DOHH2 (cell line): ENCODE measurements around the gene CACNB4.
"Not testable (repeated sequence)": the region's sequence is repeated elsewhere in the genome, so short reads cannot be mapped to it uniquely, and the experiment has no call there.

Experiments
- H3F3A ChIP-seq: fragments of 200-600 bp; sonication (generic), shearing (Covaris generic); 2 replicates; pipeline ENCODE4 v1.6.0; 2016; ENCODE audit warnings: antibody characterized with exemption, mild to moderate bottlenecking; ENCODE audit not compliant: control insufficient read depth, insufficient read depth
- H3K27ac ChIP-seq: fragments of 200-600 bp; sonication (generic); 2 replicates; pipeline ENCODE4 v1.5.1; 2014; ENCODE audit warnings: low read depth, mild to moderate bottlenecking, low read length, moderate library complexity
- H3K27me3 ChIP-seq: fragments of 200-600 bp; sonication (generic); 2 replicates; pipeline ENCODE4 v1.6.1; 2014; ENCODE audit warnings: mild to moderate bottlenecking, low read length, mixed read lengths; ENCODE audit not compliant: control insufficient read depth
- H3K36me3 ChIP-seq: fragments of 200-600 bp; sonication (generic); 2 replicates; pipeline ENCODE4 v1.6.1; 2014; ENCODE audit warnings: mild to moderate bottlenecking, low read length, moderate library complexity, mixed read lengths; ENCODE audit not compliant: control insufficient read depth
- H3K4me1 ChIP-seq: fragments of 200-600 bp; sonication (generic); 2 replicates; pipeline ENCODE4 v1.6.1; 2014; ENCODE audit warnings: mild to moderate bottlenecking, low read length, mixed read lengths; ENCODE audit not compliant: control insufficient read depth
- H3K4me2 ChIP-seq: fragments of 200-600 bp; sonication (generic); 2 replicates; pipeline ENCODE4 v1.6.0; 2014; ENCODE audit warnings: mild to moderate bottlenecking, low read length, moderate library complexity
- H3K4me3 ChIP-seq: fragments of 200-600 bp; sonication (generic); 2 replicates; pipeline ENCODE4 v1.5.1; 2014; ENCODE audit warnings: mild to moderate bottlenecking, low read length, mixed read lengths
- H3K79me2 ChIP-seq: fragments of 200-600 bp; sonication (generic); 2 replicates; pipeline ENCODE4 v1.6.1; 2014; ENCODE audit warnings: mild to moderate bottlenecking, low read length, mixed read lengths; ENCODE audit not compliant: control insufficient read depth
- H3K9me2 ChIP-seq: fragments of 200-600 bp; sonication (generic); replicated peaks from 2 replicates; pipeline ENCODE4 v1.6.1; 2014; ENCODE audit warnings: mild to moderate bottlenecking, low read length, mixed read lengths; ENCODE audit not compliant: control insufficient read depth
- H3K9me3 ChIP-seq: fragments of 200-600 bp; sonication (generic); 2 replicates; pipeline ENCODE4 v1.6.1; 2014; ENCODE audit warnings: antibody characterized with exemption, low read length, mixed read lengths; ENCODE audit not compliant: control insufficient read depth, insufficient read depth
- H4K20me1 ChIP-seq: fragments of 200-600 bp; sonication (generic); 2 replicates; pipeline ENCODE4 v1.6.0; 2014; ENCODE audit warnings: low read depth, mild to moderate bottlenecking, antibody characterized with exemption, low read length, moderate library complexity; ENCODE audit not compliant: control insufficient read depth, insufficient read depth
- EZH2phosphoT487 ChIP-seq: fragments of 200-600 bp; sonication (generic); IDR thresholded peaks from 2 replicates; pipeline ENCODE4 v1.6.1; 2017; ENCODE audit warnings: borderline replicate concordance, mild to moderate bottlenecking, antibody characterized with exemption, low read length, moderate library complexity, mixed read lengths
- TF ChIP-seq, protein P1 (sequence below): fragments of 200-600 bp; sonication (generic); IDR thresholded peaks from one replicate; pipeline ENCODE4 v1.5.1; 2014; ENCODE audit warnings: antibody characterized with exemption, mild to moderate bottlenecking, low read depth, low read length; ENCODE audit not compliant: poor library complexity, severe bottlenecking

The CACNB4 gene

DNA sequence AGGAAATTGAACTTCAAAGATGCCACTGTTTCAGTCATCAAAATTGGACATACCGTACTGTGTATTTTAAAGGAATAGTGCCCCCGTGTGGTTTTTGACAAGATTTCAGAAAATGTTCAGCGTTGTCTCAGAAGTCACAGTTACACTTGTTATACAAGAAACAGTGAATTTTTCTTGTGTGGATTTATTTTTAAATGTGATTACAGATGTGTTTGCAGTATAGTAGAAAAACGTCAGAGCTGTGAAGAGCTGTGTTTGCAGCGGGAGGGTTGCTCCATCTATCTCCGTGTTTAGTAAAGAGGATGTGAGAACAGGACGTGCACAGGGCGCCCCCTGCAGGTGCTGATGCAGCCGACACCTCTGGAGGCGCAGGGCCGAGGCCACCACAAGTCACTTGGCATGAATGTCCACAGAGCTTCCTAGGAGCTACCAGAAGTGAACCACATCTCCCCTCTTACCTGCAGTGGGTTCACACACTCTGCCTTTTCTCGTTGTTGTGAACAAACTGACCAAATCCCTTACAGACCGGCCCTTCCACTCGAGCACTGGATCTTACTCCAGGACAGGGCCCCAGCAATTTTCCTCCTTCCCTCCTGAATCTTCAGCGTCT is 73.1 kb downstream of the CACNB4 start:
- Histone ChIP-seq H3F3A (no peaks in the 10 kb centered on the region), H3K4me2 (peak overlapping the region; percentile 96), H3K4me3 (peak overlapping the region; percentile 79), H3K27ac (no peak overlapping the region), H3K9me2 (no peaks in the 10 kb centered on the region), H3K79me2 (no peaks in the 10 kb centered on the region), H3K36me3 (no peaks in the 10 kb centered on the region), H3K9me3 (no peaks in the 10 kb centered on the region), H3K27me3 (peaks cover 17% of the 10 kb centered on the region), H3K4me1 (0 out of 2 replicates have a peak, but pooled peaks cover 4% of the 10 kb centered on the region), H4K20me1 (no peaks in the 10 kb centered on the region)
- TF ChIP-seq, protein P1, sequence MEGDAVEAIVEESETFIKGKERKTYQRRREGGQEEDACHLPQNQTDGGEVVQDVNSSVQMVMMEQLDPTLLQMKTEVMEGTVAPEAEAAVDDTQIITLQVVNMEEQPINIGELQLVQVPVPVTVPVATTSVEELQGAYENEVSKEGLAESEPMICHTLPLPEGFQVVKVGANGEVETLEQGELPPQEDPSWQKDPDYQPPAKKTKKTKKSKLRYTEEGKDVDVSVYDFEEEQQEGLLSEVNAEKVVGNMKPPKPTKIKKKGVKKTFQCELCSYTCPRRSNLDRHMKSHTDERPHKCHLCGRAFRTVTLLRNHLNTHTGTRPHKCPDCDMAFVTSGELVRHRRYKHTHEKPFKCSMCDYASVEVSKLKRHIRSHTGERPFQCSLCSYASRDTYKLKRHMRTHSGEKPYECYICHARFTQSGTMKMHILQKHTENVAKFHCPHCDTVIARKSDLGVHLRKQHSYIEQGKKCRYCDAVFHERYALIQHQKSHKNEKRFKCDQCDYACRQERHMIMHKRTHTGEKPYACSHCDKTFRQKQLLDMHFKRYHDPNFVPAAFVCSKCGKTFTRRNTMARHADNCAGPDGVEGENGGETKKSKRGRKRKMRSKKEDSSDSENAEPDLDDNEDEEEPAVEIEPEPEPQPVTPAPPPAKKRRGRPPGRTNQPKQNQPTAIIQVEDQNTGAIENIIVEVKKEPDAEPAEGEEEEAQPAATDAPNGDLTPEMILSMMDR: peak; percentile 100
- TF ChIP-seq EZH2phosphoT487: no peak

DNA sequence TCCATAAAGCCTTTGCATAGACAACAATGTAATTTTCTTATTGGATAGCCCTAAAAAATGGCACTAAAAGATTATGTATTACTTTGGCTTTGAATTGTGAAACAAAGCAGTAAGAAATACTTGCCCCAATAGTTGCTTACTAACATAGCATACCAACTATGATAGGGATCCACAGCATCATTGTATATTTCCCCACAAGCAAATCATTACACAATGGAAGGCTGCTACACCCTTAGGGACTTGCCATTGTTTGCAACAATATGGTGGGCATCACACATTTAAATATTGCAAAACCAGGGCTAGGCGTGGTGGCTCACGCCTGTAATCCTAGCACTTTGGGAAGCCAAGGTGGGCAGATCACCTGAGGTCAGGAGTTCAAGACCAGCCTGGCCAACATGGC is 74.4 kb downstream of the CACNB4 start:
- Histone ChIP-seq H3K4me1 (0 out of 2 replicates have a peak, but pooled peaks cover 4% of the 10 kb centered on the region), H3K27ac (no peak overlapping the region), H3F3A (no peaks in the 10 kb centered on the region), H3K27me3 (peaks cover 15% of the 10 kb centered on the region), H3K36me3 (no peaks in the 10 kb centered on the region), H3K4me3 (no peak overlapping the region), H3K9me2 (no peaks in the 10 kb centered on the region), H3K79me2 (no peaks in the 10 kb centered on the region), H3K9me3 (no peaks in the 10 kb centered on the region), H4K20me1 (no peaks in the 10 kb centered on the region), H3K4me2 (no peak overlapping the region)
- TF ChIP-seq, protein P1: no peak
- TF ChIP-seq EZH2phosphoT487: no peak

DNA sequence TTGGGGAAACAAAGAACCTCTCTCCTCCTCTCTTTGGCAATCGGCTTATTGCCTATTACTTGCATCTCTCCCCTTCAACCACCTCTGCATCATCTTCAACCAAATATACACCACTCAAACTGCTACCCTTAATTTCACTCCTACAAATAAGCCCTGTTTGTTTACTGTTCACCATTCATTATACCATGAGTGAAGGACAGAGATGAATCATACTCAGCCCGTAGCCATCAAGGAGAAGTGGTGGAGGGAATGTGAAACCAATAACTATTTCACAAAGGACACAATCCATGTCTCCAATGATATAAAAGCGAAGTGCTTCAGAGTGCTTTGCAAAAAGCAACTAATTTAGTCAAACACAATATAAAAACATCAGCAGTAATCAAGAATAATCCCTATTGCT is 76.8 kb downstream of the CACNB4 start:
- H3K9me2 ChIP-seq: no peaks in the 10 kb centered on the region
- 0 out of 2 replicates have a peak, but pooled peaks cover 4% of the 10 kb centered on the region for H3K4me1 ChIP-seq
- TF ChIP-seq EZH2phosphoT487: no peak
- TF ChIP-seq, protein P1: no peak

DNA sequence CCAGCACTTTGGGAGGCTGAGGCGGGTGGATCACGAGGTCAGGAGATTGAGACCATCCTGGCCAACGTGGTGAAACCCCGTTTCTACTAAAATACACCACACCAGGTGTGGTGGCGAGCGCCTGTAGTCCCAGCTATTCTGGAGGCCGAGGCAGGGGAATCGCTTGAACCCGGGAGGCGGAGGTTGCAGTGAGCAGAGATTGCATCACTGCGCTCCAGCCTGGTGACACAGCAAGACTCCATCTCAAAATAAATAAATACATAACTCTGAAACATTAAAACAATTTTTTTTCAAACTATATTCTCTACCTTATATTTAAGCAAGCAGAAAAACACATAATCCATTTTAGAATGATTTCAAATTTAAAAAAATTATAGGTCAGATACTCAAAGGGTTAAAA is 77.8 kb downstream of the CACNB4 start:
- not testable (repeated sequence) for H3K4me2 ChIP-seq, H3K27ac ChIP-seq, H3K36me3 ChIP-seq, H3K4me1 ChIP-seq, H3K9me3 ChIP-seq, H3K9me2 ChIP-seq, H3K79me2 ChIP-seq, H4K20me1 ChIP-seq, H3K4me3 ChIP-seq, H3K27me3 ChIP-seq, H3F3A ChIP-seq

More for the DNA sequence above, 76.8 kb downstream of the CACNB4 start:
- Histone ChIP-seq H3K27ac (no peak overlapping the region), H3F3A (no peaks in the 10 kb centered on the region), H3K36me3 (no peaks in the 10 kb centered on the region), H3K4me2 (no peak overlapping the region), H3K79me2 (no peaks in the 10 kb centered on the region), H3K27me3 (peaks cover 8% of the 10 kb centered on the region; the same call in 1 of the 2 replicates), H3K4me3 (no peak overlapping the region), H4K20me1 (no peaks in the 10 kb centered on the region), H3K9me3 (no peaks in the 10 kb centered on the region)
